Endothelial cell of umbilical vein (primary cell): Measurements from ENCODE around the gene PBX2. TPM values are rescaled to one million over a fixed set of nuclear protein-coding genes. Genes with fewer than 3 reads are reported as not detected.
"Not testable (repeated sequence)": the region's sequence is repeated elsewhere in the genome, so short reads cannot be mapped to it uniquely, and the experiment has no call there.

Experiments used
- BruUV-seq: library from RNA; stranded (reverse); fragments of 400-500 nt; replicated peaks from 2 replicates; lab custom pipeline; 2021; lab: Mats Ljungman, UMichigan
- CTCF ChIA-PET: fragments of 300-600, 350-600 bp; sonication (Branson Sonifier 250); formaldehyde crosslinking; loops from one replicate; lab custom pipeline; 2021; ENCODE audit warnings: antibody characterized with exemption, inconsistent platforms; lab: Charles Lee
- POLR2A ChIA-PET: fragments of 300-600, 350-600 bp; sonication (Branson Sonifier 250); formaldehyde crosslinking; loops from one replicate; lab custom pipeline; 2021; ENCODE audit warnings: antibody characterized with exemption, inconsistent platforms; lab: Charles Lee
- DNase-seq: peaks from one replicate; pipeline ENCODE4 v3.0.0-alpha.2; 2011; ENCODE audit warnings: low read depth, low spot score
- FAIRE-seq: peaks from 2 replicates; lab custom pipeline; 2011; peaks lifted over from hg19 to GRCh38; lab: Jason Lieb, UNC
- H2AFZ ChIP-seq: 2 replicates; pipeline ENCODE4 v1.6.0; 2012; ENCODE audit warnings: low read depth, low read length, control low read depth, inconsistent platforms
- H3K27ac ChIP-seq: 2 replicates; pipeline ENCODE4 v1.5.1; 2011; ENCODE audit warnings: low read depth, mild to moderate bottlenecking, control low read depth, low read length, moderate library complexity; ENCODE audit not compliant: insufficient read depth
- H3K27me3 ChIP-seq, 2 experiments: 2 replicates each; pipeline versions ENCODE4 v1.6.0 to v1.6.1; 2011; ENCODE audit warnings: low read length in 2 of 2, mixed read lengths in 1 of 2; ENCODE audit not compliant: control insufficient read depth in 2 of 2, insufficient read depth in 2 of 2
- H3K36me3 ChIP-seq, 2 experiments: 2 replicates in 1 of 2; 3 replicates in 1 of 2; pipeline ENCODE4 v1.5.1; 2011; ENCODE audit warnings: low read length in 2 of 2, mild to moderate bottlenecking in 1 of 2, moderate library complexity in 1 of 2; ENCODE audit not compliant: control insufficient read depth in 2 of 2, insufficient read depth in 2 of 2; ENCODE audit errors: extremely low read depth in 1 of 2
- H3K4me1 ChIP-seq: 3 replicates; pipeline ENCODE4 v1.5.1; 2011; ENCODE audit warnings: mild to moderate bottlenecking, low read length; ENCODE audit not compliant: control insufficient read depth, insufficient read depth; ENCODE audit errors: extremely low read depth
- H3K4me2 ChIP-seq: 2 replicates; pipeline ENCODE4 v1.6.1; 2011; ENCODE audit warnings: low read length, control low read depth, mixed read lengths; ENCODE audit not compliant: insufficient read depth
- H3K4me3 ChIP-seq, 3 experiments: fragments of 200-600 bp in 1 of 3; sonication (generic), shearing (Covaris generic) in 1 of 3; replicated peaks in 1 of 3; 2 replicates each; pipeline ENCODE4 v1.5.1; 2011 to 2016; ENCODE audit warnings: control low read depth in 3 of 3, low read length in 3 of 3, mild to moderate bottlenecking in 2 of 3, inconsistent platforms in 1 of 3, low read depth in 1 of 3, moderate library complexity in 1 of 3; ENCODE audit not compliant: insufficient read depth in 1 of 3
- H3K79me2 ChIP-seq: 2 replicates; pipeline ENCODE4 v1.6.0; 2012; ENCODE audit warnings: low read length, inconsistent platforms; ENCODE audit not compliant: control insufficient read depth, insufficient read depth
- H3K9ac ChIP-seq: replicated peaks from 2 replicates; pipeline ENCODE3; 2011; ENCODE audit warnings: low read length, control low read depth; ENCODE audit not compliant: insufficient read depth; ENCODE audit errors: extremely low read depth
- H3K9me1 ChIP-seq: replicated peaks from 3 replicates; pipeline ENCODE4 v1.6.0; 2011; ENCODE audit warnings: mild to moderate bottlenecking, low read length; ENCODE audit not compliant: control insufficient read depth, insufficient read depth; ENCODE audit errors: extremely low read depth
- H3K9me3 ChIP-seq: replicated peaks from 2 replicates; pipeline ENCODE4 v1.5.1; 2012; ENCODE audit warnings: low read length, inconsistent platforms; ENCODE audit not compliant: control insufficient read depth, insufficient read depth
- H4K20me1 ChIP-seq: replicated peaks from 2 replicates; pipeline ENCODE3; 2011; ENCODE audit warnings: mild to moderate bottlenecking, low read length; ENCODE audit not compliant: control insufficient read depth, insufficient read depth; ENCODE audit errors: extremely low read depth
- EZH2 ChIP-seq: IDR thresholded peaks from 2 replicates; pipeline ENCODE4 v1.6.1; 2012; ENCODE audit warnings: borderline replicate concordance, low read depth, mild to moderate bottlenecking, moderate library complexity, low read length, inconsistent platforms; ENCODE audit not compliant: severe bottlenecking
- FOS ChIP-seq: IDR thresholded peaks from 2 replicates; pipeline ENCODE4 v1.6.1; 2011; ENCODE audit warnings: mild to moderate bottlenecking, low read length, moderate library complexity, borderline replicate concordance; ENCODE audit not compliant: insufficient read depth
- GATA2 ChIP-seq: IDR thresholded peaks from 2 replicates; pipeline ENCODE4 v1.7.0; 2011; ENCODE audit warnings: low read depth, mild to moderate bottlenecking, moderate library complexity, mixed read lengths, low read length; ENCODE audit not compliant: insufficient read length, insufficient read depth
- JUN ChIP-seq: IDR thresholded peaks from 2 replicates; pipeline ENCODE4 v1.6.1; 2011; ENCODE audit warnings: borderline replicate concordance, low read depth; ENCODE audit not compliant: insufficient read length, insufficient read depth
- MAX ChIP-seq: IDR thresholded peaks from 2 replicates; pipeline ENCODE4 v1.6.1; 2011; ENCODE audit not compliant: insufficient read depth, insufficient read length
- MYC ChIP-seq: IDR thresholded peaks from one replicate; pipeline ENCODE4 v1.6.1; 2011; ENCODE audit warnings: mild to moderate bottlenecking, low read depth, low read length
- POLR2A ChIP-seq: IDR thresholded peaks from 2 replicates; pipeline ENCODE4 v1.6.1; 2012; ENCODE audit warnings: low read depth, mild to moderate bottlenecking, control low read depth, low read length
- POLR2AphosphoS5 ChIP-seq: IDR thresholded peaks from 2 replicates; pipeline ENCODE4 v1.6.1; 2012; ENCODE audit warnings: low read depth, mild to moderate bottlenecking, control low read depth, low read length, moderate library complexity; ENCODE audit not compliant: insufficient read depth
- dilution Hi-C: fragments of 300-500 bp; cut with MboI; formaldehyde crosslinking; loops from one replicate; pipeline ENCODE4 v1.15.0; 2019; ENCODE audit warnings: low sequenced_read_pairs; ENCODE audit not compliant: extremely low pct_ligation_motif_present
- intact Hi-C: fragments of 100-400 bp; cut with micrococcal nuclease; formaldehyde crosslinking; loops from one replicate; pipeline ENCODE4 v1.10.0; 2022
- polyA plus RNA-seq, 4 experiments: library from polyadenylated mRNA; depleted of rRNA in 3 of 4; stranded (reverse) in 3 of 4; unstranded in 1 of 4; fragments of >200 nt; gene quantifications; 2 replicates each; pipeline versions ENCODE4 v1.2.1 to v1.2.3, GENCODE V29; 2011 to 2012; ENCODE audit warnings: missing spikeins in 1 of 4
- total RNA-seq: library from RNA; stranded (reverse); gene quantifications from 2 replicates; pipeline ENCODE4 v1.2.3, GENCODE V29; 2021
- TF ChIP-seq, protein P1 (sequence below), 2 donors: IDR thresholded peaks; 1 replicate in 1 of 2; 2 replicates in 1 of 2; pipeline ENCODE4 v1.5.1; 2011; ENCODE audit warnings: low read length in 2 of 2, mild to moderate bottlenecking in 2 of 2, moderate library complexity in 2 of 2, control low read depth in 1 of 2, inconsistent platforms in 1 of 2, low read depth in 1 of 2; ENCODE audit not compliant: insufficient read depth in 1 of 2; ENCODE audit errors: extremely low read depth in 1 of 2

PBX2 gene
- total and polyA plus RNA-seq, 2 donors (not counting 3 experiments of a cell fraction or from before 2014, with no cell fraction given): 82.3 to 100 TPM

- ChIA-PET POLR2A (no interaction called here), CTCF (interaction anchor here (0.7 to 1.1 kb wide), 2 partner anchors 10 to 60 kb away, joined by 3 to 4 read pairs; partner anchors contain the start of gene ATF6B)
- FAIRE-seq (peak; percentile 69), DNase-seq (peak; percentile 29)
- peaks cover 0 to 18% of the 10 kb centered on the region in 2 experiments for H3K36me3 ChIP-seq
- peaks cover 41% of the 10 kb centered on the region for H3K4me1 ChIP-seq
- H3K9me3 ChIP-seq: no peaks in the 10 kb centered on the region
- peaks cover 23% of the 10 kb centered on the region for H3K79me2 ChIP-seq
- H3K27ac ChIP-seq: peak overlapping the region; percentile 51
- peak overlapping the region; percentile 66 for H3K9ac ChIP-seq
- TF ChIP-seq GATA2 (no peak), MYC (no peak), MAX (no peak), JUN (no peak), EZH2 (no peak), FOS (no peak), POLR2AphosphoS5 (no peak), POLR2A (no peak)
- TF ChIP-seq, protein P1, sequence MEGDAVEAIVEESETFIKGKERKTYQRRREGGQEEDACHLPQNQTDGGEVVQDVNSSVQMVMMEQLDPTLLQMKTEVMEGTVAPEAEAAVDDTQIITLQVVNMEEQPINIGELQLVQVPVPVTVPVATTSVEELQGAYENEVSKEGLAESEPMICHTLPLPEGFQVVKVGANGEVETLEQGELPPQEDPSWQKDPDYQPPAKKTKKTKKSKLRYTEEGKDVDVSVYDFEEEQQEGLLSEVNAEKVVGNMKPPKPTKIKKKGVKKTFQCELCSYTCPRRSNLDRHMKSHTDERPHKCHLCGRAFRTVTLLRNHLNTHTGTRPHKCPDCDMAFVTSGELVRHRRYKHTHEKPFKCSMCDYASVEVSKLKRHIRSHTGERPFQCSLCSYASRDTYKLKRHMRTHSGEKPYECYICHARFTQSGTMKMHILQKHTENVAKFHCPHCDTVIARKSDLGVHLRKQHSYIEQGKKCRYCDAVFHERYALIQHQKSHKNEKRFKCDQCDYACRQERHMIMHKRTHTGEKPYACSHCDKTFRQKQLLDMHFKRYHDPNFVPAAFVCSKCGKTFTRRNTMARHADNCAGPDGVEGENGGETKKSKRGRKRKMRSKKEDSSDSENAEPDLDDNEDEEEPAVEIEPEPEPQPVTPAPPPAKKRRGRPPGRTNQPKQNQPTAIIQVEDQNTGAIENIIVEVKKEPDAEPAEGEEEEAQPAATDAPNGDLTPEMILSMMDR (IDR thresholded peaks at IDR 0.05; ENCODE audit: extremely low read depth in 1 of 2, insufficient read depth in 1 of 2, low read depth in 1 of 2, low read length in 2 of 2): no peak
- H3K9me1 ChIP-seq: no peaks in the 10 kb centered on the region
- no TSS peak for BruUV-seq
- H3K4me2 ChIP-seq: peak overlapping the region; percentile 89
- intact Hi-C loops: no loop called here
- dilution Hi-C loops: no loop called here
- peak overlapping the region; percentile 32 to 83 (median 73) for H3K4me3 ChIP-seq
- no peak overlapping the region for H2AFZ ChIP-seq
- H3K27me3 ChIP-seq: no peaks in the 10 kb centered on the region
- H4K20me1 ChIP-seq: no peaks in the 10 kb centered on the region
Observed at GRCh38 chr6:32188381-32189068, 1.5 kb downstream of the PBX2 start.

DNA sequence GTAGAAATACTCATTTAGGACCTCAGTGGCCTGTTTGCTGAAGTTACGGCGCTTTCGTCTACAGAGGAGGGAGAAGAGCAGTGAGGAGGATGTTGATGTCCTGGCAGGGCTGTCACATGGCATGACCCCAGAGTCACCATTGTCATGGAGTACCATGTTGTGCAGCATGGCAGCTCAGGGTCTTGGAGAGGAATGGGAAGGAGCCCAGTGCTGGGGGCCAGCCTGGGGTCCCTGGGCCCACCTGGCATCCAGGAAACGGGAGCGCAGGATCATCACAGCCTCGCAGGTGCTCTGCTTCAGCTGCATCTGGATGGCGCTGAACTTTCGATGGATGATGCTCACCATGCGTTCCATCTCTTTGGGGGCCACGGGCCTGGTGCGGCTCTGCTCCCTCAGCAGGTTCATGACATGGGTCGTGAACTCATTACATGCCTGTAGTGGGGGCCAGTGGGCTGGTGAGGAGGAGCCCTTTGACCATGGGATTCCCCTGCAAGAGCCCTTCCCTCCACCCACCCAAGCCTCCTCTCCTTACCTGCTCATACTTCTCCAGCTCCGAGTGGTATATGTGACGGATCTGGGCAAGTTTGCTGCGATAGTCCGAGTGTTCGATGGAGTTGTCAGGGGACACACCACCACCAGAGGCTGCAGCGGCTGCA is 2.1 kb downstream of the PBX2 start:
- H4K20me1 ChIP-seq, H3K9ac ChIP-seq, intact Hi-C loops, H3K9me3 ChIP-seq, H3K9me1 ChIP-seq, DNase-seq, H3K27me3 ChIP-seq, BruUV-seq, dilution Hi-C loops, H2AFZ ChIP-seq: not testable (repeated sequence)
- H3K4me1 ChIP-seq: peaks cover 38% of the 10 kb centered on the region
- peak; percentile 49 for FAIRE-seq
- H3K4me2 ChIP-seq: peak overlapping the region; percentile 89
- peaks cover 23% of the 10 kb centered on the region for H3K79me2 ChIP-seq
- H3K36me3 ChIP-seq: peaks cover 0 to 20% of the 10 kb centered on the region in 2 experiments
- peak overlapping the region; percentile 18 for H3K27ac ChIP-seq
- H3K4me3 ChIP-seq: peak overlapping the region in 1 of 3 experiments; percentile 83
- CTCF ChIA-PET: interaction anchor here (0.7 kb wide), 1 partner anchor 9 kb away, joined by 3 read pairs; no protein-coding TSS in a partner anchor
- POLR2A ChIA-PET: interaction anchor here (1.2 kb wide), 1 partner anchor 8 kb away, joined by 4 read pairs; no protein-coding TSS in a partner anchor
